Stimulated activated CD4-positive, alpha-beta T cell treated with anti-CD3 and anti-CD28 coated beads, Interleukin-15, amount 100 ng/mL, for 1 hour (primary cell): ENCODE data around the gene LRTM2.

ENCODE experiments used
- DNase-seq, 2 donors: peaks; one replicate each; pipeline ENCODE4 v3.0.0-alpha.2; 2020; ENCODE audit warnings: low read depth in 1 of 2, low spot score in 1 of 2

Gene LRTM2

DNA sequence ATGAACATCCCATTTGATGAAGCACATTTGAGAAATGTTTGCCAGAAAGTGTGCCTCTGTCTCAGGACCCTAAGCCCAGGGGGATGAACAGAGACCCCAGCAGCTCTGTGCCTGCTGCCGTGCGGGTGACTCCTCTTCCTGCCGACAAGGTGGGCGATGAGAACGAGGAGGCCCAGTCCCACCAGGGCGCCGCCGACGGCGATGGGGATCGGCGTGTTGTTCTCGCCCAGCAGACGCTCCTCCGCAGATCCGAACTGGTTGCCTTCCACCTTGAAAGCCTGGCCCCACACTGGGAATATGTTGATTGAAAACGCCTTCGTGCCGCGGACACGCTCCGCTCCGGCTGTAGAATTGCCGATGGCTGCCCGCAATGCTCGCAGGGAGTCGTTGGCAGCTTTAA lies 44.1 kb downstream of the LRTM2 start:
- DNase-seq: no peak

DNA sequence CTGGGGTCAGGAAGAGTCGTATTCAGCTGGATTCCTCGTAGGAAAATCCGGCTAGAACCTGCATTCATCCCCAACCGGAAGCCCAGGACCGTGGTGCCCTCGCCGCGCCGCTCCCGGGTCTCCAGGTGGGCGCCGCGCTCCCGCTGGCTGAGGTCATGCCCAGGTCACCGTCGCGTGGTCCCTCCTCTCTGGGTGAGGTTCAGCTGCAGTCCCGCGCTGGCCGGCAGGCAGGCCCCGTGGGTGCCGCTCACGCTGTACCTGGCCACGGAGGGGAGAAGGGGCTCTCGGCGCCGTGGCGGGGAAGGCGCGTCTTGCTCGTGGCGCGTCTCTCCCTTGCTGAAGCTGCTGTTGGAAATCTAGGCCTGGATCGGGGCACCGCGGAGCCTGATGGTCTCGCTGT lies 44.5 kb downstream of the LRTM2 start:
- no peak for DNase-seq

DNA sequence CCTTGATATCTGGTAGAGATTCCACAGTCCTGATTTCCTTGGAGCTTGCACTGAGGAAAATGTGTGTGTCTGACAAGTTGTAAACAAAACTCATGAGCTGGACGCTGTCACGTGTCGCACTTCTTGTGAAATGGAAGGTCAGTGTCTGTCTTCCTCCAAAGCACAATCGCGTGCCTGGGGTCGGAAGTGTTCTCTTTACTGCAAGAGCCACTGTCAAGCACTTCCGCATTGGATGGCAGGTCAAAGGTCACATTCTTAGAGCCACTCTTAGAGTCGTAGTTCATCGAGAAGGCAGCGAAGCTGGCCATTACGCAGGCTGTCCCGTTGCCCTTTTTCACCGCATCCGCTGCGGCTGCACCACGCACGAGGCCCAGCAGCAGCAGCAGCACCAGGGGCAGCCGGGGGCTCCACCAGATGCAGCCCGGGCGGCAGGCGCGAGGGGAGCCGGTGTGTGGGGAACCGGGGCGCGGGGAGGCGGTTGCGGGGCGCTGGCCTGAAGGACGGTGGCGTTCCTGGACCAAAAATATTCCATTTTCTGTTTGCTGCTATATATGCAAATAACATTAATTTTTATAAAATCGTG lies 45.0 kb downstream of the LRTM2 start:
- DNase-seq: no peak

DNA sequence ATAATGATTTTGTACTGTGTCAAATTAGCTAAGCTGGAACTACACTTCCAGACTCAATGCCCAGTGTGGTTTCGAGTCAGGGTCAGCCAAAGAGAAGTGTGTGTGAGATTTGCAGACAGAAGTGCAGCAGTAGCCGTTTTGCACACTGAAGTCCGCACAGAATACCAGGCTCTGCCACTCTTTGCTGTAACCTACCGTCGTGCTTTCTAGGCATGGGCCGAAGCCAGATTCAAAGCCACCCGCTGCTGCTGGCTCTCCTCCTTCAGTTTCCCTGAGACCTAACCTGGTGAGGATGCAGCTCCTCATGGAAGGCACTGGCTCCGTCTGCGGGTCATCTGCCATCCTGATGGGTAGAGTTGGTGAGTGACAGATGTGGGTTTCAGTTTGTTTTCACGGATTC lies 48.8 kb downstream of the LRTM2 start:
- DNase-seq: no peak

DNA sequence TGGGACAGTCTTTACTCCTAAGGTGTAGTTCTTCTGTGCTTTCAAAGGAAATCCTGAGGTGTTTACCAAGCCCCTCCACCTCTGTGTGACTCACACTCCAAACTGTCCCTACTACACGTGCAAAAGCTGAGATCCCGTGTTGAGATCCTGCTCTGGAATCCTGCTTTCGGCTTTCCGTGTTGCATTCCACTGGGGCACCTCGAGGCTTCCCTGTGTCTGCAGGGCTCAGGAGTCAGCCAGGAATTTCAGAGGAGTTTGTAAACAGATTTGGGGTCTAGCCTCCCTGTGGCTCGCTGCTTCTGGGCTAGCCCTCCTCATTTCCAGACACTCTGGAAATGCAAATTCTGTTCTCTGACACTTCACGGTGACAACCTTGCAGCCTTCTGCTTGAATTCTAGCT lies 49.7 kb downstream of the LRTM2 start:
- no peak for DNase-seq

DNA sequence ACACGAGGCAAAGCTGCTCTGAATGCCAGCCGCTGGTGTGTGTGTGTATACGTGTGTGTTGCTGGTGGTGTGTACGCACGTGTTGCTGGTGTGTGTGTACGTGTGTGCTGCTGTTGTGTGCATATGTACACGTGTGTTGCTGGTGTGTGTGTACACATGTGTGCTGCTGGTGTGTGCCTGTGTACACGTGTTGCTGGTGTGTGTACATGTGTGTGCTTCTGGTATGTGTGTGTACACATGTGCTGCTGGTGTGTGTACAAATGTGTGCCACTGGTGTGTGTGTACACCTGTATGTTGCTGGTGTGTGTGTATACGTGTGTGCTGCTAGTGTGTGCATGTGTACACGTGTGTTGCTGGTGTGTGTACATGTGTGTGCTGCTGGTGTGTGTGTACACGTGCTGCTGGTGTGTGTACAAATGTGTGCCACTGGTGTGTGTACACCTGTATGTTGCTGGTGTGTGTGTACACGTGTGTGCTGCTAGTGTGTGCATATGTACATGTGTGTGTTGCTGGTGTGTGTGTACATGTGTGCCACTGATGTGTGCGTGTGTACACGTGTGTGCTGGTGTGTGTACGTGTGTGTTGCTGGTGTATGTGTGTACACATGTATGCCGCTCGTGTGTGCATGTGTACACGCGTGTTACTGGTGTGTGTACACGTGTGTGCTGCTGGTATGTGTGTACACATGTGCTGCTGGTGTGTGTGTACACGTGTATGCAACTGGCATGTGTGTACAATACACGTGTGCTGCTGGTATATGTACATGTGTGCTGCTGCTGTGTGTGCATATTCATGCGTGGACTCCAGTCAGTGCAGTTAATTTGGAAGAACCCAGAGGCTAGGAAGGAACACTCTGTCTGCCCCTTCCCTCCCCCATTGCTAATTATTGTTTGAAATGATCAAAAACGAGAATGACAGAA lies 50.9 kb downstream of the LRTM2 start:
- DNase-seq: no peak

DNA sequence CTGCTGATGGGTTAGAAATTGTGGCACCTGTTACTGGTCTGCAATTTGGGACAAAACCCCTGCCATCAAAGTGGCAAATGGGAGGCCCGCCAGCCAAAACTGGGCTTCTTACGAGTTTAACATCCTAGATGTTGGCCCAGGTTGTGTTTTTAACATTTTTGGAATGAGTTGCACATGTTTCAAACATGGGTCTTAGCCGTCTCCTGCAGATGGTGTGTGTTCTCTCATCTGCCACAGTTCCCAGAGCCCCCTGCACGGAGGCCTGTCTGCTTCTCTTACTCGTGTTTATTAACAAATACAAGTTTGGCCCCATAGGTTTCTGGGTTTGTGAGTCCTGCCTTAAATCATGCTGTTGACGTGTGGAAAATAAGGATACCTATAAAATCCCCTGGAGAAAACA lies 51.6 kb downstream of the LRTM2 start:
- no peak for DNase-seq

DNA sequence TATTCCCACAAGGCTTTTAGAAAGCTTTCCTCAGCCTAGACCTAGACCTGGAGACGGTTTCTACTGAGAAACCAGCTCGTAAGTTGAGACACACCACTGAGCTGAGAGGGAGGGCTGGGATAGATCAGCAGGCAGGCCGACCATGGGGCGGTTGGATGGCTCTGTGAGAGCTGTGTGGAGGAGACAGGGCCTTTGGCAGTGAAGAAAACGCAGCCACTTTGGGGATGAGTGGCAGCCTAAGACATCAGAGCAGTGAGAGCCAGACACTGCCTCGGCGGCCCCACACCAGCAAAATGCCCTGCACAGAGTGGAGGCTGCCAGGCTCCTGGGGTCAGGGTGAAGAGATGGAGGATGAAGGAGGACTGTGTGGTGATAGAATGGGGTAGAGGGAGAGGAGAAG lies 52.1 kb downstream of the LRTM2 start:
- no peak for DNase-seq

DNA sequence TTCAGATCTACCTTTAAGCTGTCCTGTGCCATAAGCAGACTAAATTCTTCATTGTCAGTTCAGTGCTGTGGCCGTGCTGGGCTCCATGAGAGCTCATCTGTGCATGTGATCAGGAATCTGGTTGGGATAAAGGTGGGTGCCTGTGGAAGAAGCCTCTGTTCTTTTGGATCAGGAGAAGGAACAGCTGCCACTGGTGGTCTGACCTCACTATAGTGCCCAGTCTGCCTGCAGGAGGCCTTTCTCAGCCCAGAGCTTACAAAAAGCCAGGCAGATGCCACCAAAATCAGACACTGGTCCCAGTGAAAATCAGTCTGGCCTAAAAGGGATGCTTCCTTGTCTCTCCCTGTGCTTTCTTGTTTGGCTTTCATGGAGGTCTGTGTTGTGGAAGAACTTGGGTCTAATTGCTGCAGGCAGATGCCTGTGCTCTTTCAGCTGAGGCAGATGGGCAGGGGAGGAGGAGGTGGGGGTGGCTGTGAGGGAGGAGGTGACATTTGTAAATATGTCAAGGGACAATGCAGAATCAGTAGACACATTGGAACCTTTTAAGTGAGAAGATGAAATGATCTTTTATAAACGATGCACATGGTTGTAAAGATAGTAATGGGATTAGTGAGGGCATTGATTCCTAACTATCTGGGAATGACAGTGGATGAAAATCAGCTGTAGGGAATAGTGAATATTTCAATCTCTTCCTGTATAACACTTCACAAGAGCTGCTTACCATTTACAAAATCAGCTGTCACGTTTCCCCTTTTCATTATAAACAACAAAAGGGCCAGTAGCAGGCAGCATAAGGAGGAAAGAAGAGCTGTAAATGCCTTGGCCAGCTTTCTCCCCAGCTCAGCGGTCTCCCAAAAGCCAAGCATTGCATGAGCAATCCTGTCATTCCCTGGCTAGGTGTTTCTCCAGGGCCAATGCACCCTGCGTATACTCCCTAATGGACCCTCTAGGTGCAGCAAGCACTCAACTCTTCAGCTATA lies 53.5 kb downstream of the LRTM2 start:
- no peak for DNase-seq

DNA sequence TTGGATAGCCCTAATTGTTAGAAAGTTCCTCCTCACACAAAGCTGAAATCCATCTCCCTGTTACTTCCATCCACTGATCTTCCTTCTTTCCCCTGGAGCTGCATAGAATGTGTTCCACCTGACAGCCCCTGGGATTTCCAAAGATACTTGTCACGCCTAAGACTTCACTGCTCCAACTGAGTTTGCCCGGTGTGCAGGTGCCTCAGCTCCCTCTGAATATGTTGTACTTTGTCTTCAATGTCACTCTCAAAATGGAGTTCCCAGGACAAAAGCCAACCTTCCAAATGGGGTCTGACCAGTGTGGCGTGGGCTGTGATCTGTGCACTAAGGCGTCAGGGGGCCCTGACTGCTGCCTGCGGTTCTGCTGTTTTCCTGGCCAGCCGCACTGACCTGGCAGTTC lies 55.2 kb downstream of the LRTM2 start:
- no peak for DNase-seq

DNA sequence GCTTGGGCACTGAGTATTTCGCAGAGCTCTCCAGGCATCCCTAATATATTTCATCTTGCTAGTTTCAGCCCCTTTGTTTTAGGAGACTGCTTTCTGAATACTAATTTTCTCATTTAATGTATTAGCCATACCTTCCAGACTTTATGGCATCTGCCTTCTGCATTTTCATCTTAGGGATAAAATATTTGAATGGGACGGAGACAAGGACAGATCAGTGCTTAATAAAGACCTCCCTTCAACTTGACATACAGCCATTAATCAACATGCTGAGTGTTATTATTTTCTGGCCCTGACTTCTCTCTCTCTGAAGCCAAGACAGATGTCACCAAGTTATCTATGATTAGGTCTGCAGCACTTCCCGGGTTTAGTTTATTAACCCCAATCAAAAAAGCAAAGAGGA lies 55.7 kb downstream of the LRTM2 start:
- DNase-seq: no peak

DNA sequence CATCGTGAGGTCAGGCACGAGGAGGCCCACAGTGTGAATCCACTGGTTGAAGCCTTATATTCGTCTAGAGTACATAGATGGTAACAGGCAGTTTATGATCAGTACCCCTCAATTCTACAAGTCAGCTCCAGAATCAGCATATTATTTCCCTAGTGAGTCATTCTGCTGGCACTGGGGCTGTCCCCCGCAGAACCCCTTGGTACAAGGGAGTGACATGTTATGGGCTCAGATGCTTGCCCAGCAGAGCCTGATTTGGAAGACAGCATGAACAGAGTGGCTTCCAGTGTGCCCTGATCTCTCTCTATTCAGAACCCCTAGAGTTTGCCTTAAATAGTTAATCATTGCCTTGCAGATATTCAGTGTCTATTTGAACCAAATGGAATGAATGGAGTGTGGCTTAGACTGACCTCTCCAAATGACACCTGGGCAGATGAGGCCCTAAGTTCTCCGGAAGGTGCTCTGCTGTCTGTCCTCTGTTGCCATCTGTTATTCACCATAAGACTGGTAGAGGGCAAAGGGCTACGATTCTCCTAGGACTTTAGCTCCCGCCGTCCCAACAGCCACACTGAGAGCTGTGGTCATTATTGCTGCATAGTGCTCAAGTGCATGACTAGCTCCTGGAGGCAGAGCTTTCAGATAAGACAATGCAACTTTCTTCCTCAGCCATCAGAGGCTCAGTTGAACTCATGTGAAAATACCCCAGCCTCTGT lies 57.0 kb downstream of the LRTM2 start:
- DNase-seq: no peak

DNA sequence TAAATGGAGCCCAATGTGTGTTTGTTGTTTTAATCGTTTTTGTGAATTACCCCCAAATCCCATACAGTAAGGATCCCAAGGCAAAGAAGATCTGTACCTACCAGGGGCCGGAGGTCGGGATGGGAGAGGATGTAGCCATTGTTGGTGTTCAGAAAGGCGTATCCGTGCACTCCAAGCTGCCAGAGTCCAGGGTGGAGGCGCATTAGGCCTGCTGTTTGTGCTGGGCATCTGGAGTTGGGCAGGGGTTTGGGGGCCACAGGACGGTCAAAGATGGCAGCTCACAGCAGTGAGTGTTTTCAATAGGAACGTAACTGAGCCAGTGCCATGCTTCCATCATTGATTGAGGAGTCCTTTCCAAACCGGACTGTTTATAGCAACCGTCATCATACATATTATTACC lies 57.8 kb downstream of the LRTM2 start:
- no peak for DNase-seq

DNA sequence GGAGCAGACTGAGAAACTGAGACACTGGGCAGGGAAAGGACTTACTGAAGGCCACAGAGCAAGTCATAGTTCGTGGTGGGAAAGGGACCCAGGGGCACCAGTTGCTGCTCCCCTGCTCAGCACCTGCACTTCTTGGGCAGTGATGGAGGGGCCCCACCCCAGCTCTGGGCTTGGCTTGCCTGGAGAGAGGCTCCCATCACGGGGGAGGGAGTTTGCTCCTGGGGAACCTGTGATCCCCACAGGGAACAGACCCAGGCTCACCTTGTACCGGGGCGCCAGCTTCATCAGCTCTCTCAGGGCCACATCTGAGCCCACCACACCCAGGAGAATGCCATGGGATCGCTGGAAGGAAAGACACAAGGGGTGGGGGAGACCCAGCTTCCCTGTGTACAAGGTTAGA lies 58.3 kb downstream of the LRTM2 start:
- DNase-seq: no peak

DNA sequence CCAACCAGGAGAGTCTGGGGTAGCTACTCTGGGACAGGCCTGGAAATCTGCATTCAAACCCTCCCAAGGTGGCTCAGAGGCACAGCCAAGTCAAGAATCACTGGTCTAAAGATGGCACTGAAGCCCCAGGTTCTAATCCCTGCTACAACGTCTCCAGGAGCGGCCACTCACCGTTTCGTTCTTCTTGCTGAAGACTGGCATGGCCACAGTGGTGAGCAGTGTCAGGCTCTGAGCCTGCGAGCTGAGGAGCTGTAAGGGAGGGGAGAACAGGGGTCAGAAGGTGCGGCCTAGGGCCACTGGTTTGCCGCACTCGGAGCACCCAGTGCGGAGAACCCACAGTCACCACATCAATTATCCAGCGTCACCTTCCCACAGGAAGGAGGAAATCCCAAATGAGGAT lies 59.3 kb downstream of the LRTM2 start:
- DNase-seq: no peak

DNA sequence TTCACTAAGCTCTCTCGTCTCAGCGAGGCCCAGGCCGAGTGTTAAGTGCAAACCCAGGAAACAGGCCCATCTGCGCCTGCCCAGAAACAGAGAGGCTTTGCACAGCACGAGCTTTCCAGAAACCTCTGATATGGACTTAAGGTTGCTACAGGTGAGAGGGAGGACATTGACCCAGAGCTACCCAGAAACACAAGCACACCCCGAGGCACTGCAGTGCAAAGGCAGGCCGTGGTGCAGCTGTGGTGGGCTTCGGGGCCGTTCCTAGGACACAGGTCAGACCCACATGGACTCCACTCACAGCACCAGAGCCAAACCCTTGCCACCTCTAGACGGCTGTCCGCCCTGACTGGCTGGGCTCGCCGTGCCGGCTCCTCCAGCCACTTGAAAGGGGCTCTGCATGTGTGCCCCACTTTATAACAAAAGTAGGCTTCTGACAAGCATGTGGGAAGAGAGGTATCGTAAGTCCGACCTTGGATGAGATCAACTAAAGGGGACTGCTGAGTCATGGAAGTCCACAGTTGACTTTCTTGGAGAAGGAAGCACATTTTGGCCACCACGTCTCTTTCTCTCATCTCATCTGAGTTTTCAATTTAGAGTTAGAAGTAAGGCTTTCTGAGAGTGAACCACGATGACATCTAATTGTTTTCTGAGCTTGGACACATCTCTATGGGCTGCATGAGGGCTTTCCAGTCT lies 59.9 kb downstream of the LRTM2 start:
- DNase-seq: no peak

DNA sequence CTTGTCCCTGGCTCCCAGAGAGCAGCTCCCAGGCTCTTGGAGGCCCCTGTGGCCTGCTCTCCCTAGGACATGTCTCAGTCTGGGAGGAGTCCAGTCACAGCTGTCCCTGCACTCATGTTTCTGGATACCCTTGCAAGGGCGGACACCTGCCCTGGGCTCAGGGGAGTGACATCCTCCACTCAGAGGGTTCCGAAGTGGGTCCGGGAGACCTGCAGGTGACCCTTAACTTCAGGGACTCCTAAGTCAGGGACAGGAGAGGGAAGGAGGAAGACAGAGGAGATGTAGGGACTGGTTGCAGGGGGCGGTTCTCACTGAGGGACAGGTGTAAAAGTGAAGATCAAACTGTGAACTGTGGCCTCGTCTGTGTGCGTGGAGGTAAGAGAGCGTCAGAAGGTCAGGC lies 60.5 kb downstream of the LRTM2 start:
- DNase-seq: no peak

DNA sequence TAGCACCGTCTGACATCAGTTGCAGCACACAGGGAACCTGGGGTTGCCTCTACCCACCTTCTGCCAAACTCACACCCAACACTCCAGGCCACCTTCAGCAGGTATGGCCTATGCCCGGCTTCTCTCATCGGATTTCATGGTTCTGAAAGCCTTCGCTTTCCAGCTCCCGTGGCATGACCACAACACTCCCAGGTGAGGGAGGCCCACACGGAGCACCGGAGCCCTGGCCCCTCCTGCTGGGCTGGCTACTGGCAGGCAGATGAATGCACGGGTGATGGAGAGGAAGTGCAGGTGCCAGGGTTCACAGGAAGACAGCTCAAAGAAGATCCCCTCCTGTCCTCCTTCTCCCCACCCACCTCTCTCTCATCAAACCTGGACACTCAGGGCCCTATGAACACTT lies 60.9 kb downstream of the LRTM2 start:
- no peak for DNase-seq

DNA sequence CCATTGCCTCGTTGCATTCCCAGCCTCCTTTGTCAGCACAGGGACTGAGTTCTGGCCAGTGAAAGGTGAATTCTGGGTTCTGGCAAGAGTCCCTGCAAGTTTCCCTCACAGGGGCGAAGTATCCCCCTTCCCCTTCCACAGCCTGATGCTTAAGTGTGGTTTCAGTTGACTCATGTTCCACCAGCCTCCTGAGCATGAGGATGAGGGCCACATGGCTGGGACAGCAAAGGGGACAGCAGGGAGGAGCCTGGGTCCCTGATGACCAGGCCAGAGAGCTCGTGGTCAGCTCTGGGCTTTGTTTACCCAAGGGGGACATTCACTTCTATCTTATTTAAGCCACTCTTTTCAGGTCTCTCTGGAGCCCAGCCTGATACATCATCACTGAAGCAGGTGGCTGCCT lies 61.6 kb downstream of the LRTM2 start:
- no peak for DNase-seq

DNA sequence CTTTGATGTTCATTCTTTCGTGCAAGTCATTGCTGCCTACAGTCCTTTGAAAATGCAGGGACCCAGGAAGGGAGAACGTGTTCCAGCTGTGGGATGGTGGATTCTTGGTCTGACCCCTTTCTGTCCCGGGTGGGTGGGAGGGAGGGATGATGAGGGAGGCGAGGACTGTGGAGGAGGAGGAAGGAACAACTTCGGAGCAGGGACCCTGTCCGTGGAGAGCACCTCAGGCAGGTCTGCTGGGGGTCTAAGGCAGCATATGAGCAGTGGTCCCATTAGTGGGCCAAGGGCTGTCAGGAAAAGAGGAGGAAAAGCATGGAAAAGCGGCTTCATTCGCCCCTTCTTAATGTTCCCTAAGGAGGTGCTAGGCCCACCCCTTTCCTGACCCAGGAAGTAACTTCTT lies 62.0 kb downstream of the LRTM2 start:
- no peak for DNase-seq
